ENCODE measurements around the gene SPATA25.

DNA sequence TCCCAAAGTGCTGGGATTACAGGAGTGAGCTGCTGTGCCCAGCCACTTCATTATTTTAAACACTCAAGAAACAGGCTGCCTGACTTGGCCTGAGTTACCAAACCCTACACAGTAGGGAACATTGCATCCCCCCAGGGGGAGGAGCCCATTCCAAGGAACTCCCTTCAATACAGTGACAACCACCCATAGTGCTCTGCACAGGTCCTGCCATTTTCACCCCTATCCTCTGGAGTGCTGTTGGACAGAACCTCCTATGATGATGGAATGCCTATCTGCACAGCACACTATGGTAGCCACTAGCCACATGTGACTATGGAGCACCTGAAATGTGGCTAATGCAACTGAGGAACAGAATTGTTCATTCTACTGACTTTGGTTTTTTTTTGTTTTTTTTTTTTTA lies 42.0 kb downstream of the SPATA25 start:
- TF ChIP-seq, protein P1, sequence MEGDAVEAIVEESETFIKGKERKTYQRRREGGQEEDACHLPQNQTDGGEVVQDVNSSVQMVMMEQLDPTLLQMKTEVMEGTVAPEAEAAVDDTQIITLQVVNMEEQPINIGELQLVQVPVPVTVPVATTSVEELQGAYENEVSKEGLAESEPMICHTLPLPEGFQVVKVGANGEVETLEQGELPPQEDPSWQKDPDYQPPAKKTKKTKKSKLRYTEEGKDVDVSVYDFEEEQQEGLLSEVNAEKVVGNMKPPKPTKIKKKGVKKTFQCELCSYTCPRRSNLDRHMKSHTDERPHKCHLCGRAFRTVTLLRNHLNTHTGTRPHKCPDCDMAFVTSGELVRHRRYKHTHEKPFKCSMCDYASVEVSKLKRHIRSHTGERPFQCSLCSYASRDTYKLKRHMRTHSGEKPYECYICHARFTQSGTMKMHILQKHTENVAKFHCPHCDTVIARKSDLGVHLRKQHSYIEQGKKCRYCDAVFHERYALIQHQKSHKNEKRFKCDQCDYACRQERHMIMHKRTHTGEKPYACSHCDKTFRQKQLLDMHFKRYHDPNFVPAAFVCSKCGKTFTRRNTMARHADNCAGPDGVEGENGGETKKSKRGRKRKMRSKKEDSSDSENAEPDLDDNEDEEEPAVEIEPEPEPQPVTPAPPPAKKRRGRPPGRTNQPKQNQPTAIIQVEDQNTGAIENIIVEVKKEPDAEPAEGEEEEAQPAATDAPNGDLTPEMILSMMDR (IDR thresholded peaks at IDR 0.05): no peak
- no peak for TF ChIP-seq POLR2A (IDR thresholded peaks at IDR 0.05)
